Aorta (tissue), 5 donors: Measurements from ENCODE around the gene HSD17B2. TPM values are rescaled to one million over a fixed set of nuclear protein-coding genes. Genes with fewer than 3 reads are reported as not detected.
"Not testable (repeated sequence)": the region's sequence is repeated elsewhere in the genome, so short reads cannot be mapped to it uniquely, and the experiment has no call there.

ENCODE experiments used
- ATAC-seq: fragments of 200-7000 bp; cut with Tn5 transposase; one replicate; pipeline ENCODE4 v1.9.1; 2022; ENCODE audit warnings: moderate library complexity; ENCODE audit not compliant: low FRiP score
- DNase-seq, 2 donors: peaks; one replicate each; pipeline ENCODE4 v3.0.0-alpha.2; 2020
- H3K27ac ChIP-seq, 2 donors: one replicate each; pipeline ENCODE4 v1.5.1; 2013; ENCODE audit warnings: low read length in 2 of 2, mild to moderate bottlenecking in 2 of 2, moderate library complexity in 2 of 2, control low read depth in 1 of 2, inconsistent platforms in 1 of 2, low read depth in 1 of 2
- H3K27me3 ChIP-seq, 2 donors: one replicate each; pipeline ENCODE4 v1.6.1; 2013; ENCODE audit warnings: control low read depth in 1 of 2, low read length in 1 of 2, mild to moderate bottlenecking in 1 of 2, moderate library complexity in 1 of 2; ENCODE audit not compliant: insufficient read depth in 2 of 2, control insufficient read depth in 1 of 2
- H3K36me3 ChIP-seq, 2 donors: one replicate each; pipeline ENCODE4 v1.6.1; 2013; ENCODE audit warnings: control low read depth in 1 of 2, low read length in 1 of 2, mild to moderate bottlenecking in 1 of 2; ENCODE audit not compliant: insufficient read depth in 2 of 2, control insufficient read depth in 1 of 2
- H3K4me1 ChIP-seq, 2 donors: one replicate each; pipeline ENCODE4 v1.6.1; 2013; ENCODE audit warnings: low read length in 2 of 2, control low read depth in 1 of 2, mild to moderate bottlenecking in 1 of 2, moderate library complexity in 1 of 2; ENCODE audit not compliant: insufficient read depth in 2 of 2, control insufficient read depth in 1 of 2
- H3K4me3 ChIP-seq, 2 donors: one replicate each; pipeline ENCODE4 v1.5.1; 2013; ENCODE audit warnings: low read length in 2 of 2, control low read depth in 1 of 2, mild to moderate bottlenecking in 1 of 2
- H3K9me3 ChIP-seq: one replicate; pipeline ENCODE4 v1.6.1; 2013; ENCODE audit warnings: mild to moderate bottlenecking, low read length; ENCODE audit not compliant: control insufficient read depth
- WGBS, 2 donors: extraction: QIAGEN DNeasy Blood & Tissue Kit; methylation state at CpG; one replicate each; pipeline ENCODE4 v1.1.7; 2013; 5-methylcytosine and 5-hydroxymethylcytosine counted together
- intact Hi-C, 2 donors: fragments of 100-400 bp; cut with DNase I; formaldehyde crosslinking; loops; one replicate each; pipeline versions ENCODE4 v1.14.2 to v1.15.0; 2022
- polyA plus RNA-seq, 2 donors: library from polyadenylated mRNA; stranded (reverse); fragments of 200-250 nt; gene quantifications; one replicate each; pipeline ENCODE4 v1.2.3, GENCODE V29; 2013
- total RNA-seq, 2 donors: library from RNA; stranded (reverse); fragmentation: NEBNext Ultra II Directional; extraction: Animal tissue kit (Norgen Biotek cat#: 25700); gene quantifications; one replicate each; pipeline ENCODE4 v1.2.1, GENCODE V29; 2021
- donor health status: healthy with polysubstance abuse.
- donor health status: Bipolar disorder and iron deficiency.
- donor health status: DM: no; HTN: no; CAD: no.
- donor health status: DM: no; HTN: no; CAD: no.
- donor health status: DM: yes; HTN: yes; CAD: no.

Gene HSD17B2
- total and polyA plus RNA-seq, 4 donors = 1.5 to 16.4 TPM; not detected in 2

DNA sequence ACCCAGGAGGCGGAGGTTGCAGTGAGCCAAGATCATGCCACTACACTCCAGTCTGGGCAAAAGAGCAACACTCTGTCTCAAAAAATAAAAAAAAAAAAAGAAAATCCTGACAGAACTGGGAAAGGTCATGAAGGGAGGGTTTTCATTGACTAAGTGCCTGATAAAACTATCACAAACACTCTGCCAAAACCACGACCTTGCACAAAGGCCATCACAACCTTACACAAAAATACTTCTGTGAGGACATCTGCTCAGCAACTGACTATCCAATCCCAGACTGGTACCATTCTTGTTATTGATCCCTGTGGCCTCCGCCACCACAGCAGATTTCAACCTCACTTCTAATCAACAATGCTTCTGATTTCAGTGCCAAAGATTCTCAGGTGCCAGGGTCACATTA is 94.8 kb downstream of the HSD17B2 start:
- DNase-seq = no peak
- intact Hi-C loops = no loop called here
- no peak for ATAC-seq
- Histone ChIP-seq H3K27me3 (no peaks in the 10 kb centered on the region), H3K27ac (no peak overlapping the region), H3K4me3 (no peak overlapping the region), H3K36me3 (no peaks in the 10 kb centered on the region), H3K9me3 (peaks cover 3% of the 10 kb centered on the region), H3K4me1 (no peaks in the 10 kb centered on the region)
- 84 to 87% methylated on average over 3 of the region's 3 CpGs for WGBS, 2 donors

- Histone ChIP-seq H3K9me3 (peaks cover 3% of the 10 kb centered on the region), H3K4me1 (no peaks in the 10 kb centered on the region), H3K27me3 (no peaks in the 10 kb centered on the region), H3K27ac (no peak overlapping the region), H3K36me3 (no peaks in the 10 kb centered on the region), H3K4me3 (no peak overlapping the region)
- DNase-seq = no peak
- intact Hi-C loops = no loop called here
- WGBS, 2 donors = 91 to 92% methylated on average over 6 of the region's 6 CpGs
- no peak for ATAC-seq
Observed at GRCh38 chr16:82133798-82134197, 98.7 kb downstream of the HSD17B2 start.

GRCh38 chr16:82134846-82135245 is 99.8 kb downstream of the HSD17B2 start:
- 87 to 90% methylated on average over 8 of the region's 8 CpGs for WGBS, 2 donors
- Histone ChIP-seq H3K4me1 (no peaks in the 10 kb centered on the region), H3K27me3 (no peaks in the 10 kb centered on the region), H3K9me3 (peaks cover 3% of the 10 kb centered on the region), H3K4me3 (no peak overlapping the region), H3K27ac (no peak overlapping the region), H3K36me3 (no peaks in the 10 kb centered on the region)
- DNase-seq (no peak), ATAC-seq (no peak)
- intact Hi-C loops = no loop called here

DNA sequence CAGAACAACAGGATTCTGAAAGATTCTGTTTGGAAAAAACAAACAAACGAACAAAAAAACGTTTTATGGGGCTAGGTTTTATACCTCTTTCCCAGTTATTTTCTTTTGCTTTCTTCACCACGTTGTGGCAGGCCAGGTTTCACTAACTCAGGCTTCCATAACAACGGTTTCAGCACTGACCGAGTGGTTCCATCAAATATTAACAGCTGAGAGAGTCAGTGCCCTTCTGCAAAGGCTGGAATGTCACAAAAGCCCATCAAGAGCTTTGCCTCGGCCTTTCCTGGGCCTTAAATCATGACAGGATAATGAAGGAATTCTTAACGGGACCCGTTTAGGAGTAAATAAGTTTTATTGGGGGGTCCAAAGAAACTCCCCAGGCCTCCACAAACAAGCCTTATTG is 100.8 kb downstream of the HSD17B2 start:
- Histone ChIP-seq H3K4me3 (no peak overlapping the region), H3K4me1 (no peaks in the 10 kb centered on the region), H3K9me3 (peaks cover 3% of the 10 kb centered on the region), H3K36me3 (no peaks in the 10 kb centered on the region), H3K27me3 (no peaks in the 10 kb centered on the region), H3K27ac (no peak overlapping the region)
- WGBS, 2 donors = 68 to 74% methylated on average over 8 of the region's 8 CpGs
- intact Hi-C loops = no loop called here
- no peak for ATAC-seq
- DNase-seq = no peak

GRCh38 chr16:82136956-82137821 is 102.1 kb downstream of the HSD17B2 start:
- ATAC-seq (no peak), DNase-seq (no peak)
- 79 to 81% methylated on average over 9 of the region's 9 CpGs for WGBS, 2 donors
- no peak overlapping the region for H3K27ac ChIP-seq
- intact Hi-C loops = no loop called here
- peaks cover 3% of the 10 kb centered on the region for H3K9me3 ChIP-seq
- no peaks in the 10 kb centered on the region for H3K27me3 ChIP-seq
- no peak overlapping the region for H3K4me3 ChIP-seq
- no peaks in the 10 kb centered on the region for H3K4me1 ChIP-seq
- H3K36me3 ChIP-seq = no peaks in the 10 kb centered on the region

GRCh38 chr16:82137822-82138167 is 102.7 kb downstream of the HSD17B2 start:
- Histone ChIP-seq H3K4me1 (no peaks in the 10 kb centered on the region), H3K4me3 (no peak overlapping the region), H3K9me3 (peaks cover 3% of the 10 kb centered on the region), H3K27me3 (no peaks in the 10 kb centered on the region), H3K36me3 (no peaks in the 10 kb centered on the region), H3K27ac (no peak overlapping the region)
- WGBS, 2 donors = 55 to 58% methylated on average over 3 of the region's 3 CpGs
- no peak for ATAC-seq
- intact Hi-C loops = no loop called here
- no peak for DNase-seq

- ATAC-seq = no peak
- intact Hi-C loops = no loop called here
- no peak overlapping the region for H3K4me3 ChIP-seq
Observed at GRCh38 chr16:82138478-82139285, 103.6 kb downstream of the HSD17B2 start.

GRCh38 chr16:82139286-82139571 is 104.2 kb downstream of the HSD17B2 start:
- H3K9me3 ChIP-seq, H3K4me1 ChIP-seq, ATAC-seq, H3K27ac ChIP-seq, H3K27me3 ChIP-seq, intact Hi-C loops, H3K4me3 ChIP-seq, DNase-seq, H3K36me3 ChIP-seq: not testable (repeated sequence)
- 77 to 85% methylated on average over 19 of the region's 19 CpGs for WGBS, 2 donors

More at GRCh38 chr16:82138478-82139285, 103.6 kb downstream of the HSD17B2 start:
- Histone ChIP-seq H3K27ac (no peak overlapping the region), H3K27me3 (no peaks in the 10 kb centered on the region), H3K4me1 (no peaks in the 10 kb centered on the region), H3K36me3 (no peaks in the 10 kb centered on the region), H3K9me3 (peaks cover 1% of the 10 kb centered on the region)
- WGBS, 2 donors = 94% methylated on average over 15 of the region's 15 CpGs
- DNase-seq = no peak

DNA sequence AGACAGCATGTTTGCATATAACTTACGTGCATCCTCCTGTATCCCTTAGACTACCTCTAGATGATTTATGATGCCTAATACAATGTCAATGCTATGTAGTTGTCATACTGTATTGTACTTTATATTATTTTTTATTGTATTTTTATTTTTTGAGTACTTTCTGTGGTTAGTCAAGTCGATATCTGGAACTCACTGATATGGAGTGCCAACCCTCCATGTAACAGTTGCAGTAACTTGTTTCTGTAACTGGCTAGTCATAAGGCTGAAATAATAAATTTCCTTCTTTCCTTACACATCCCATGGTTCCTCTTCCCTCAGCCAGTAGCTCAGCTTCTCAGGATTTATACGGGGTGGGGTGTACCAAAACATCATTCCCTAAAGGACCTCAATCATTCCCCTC is 111.5 kb downstream of the HSD17B2 start:
- intact Hi-C loops = no loop called here

More for the DNA sequence above, 111.5 kb downstream of the HSD17B2 start:
- DNase-seq (no peak), ATAC-seq (no peak)
- WGBS, 2 donors = 60 to 90% methylated on average over 3 of the region's 3 CpGs
- no peak overlapping the region for H3K27ac ChIP-seq
- H3K4me1 ChIP-seq = no peaks in the 10 kb centered on the region
- H3K4me3 ChIP-seq = no peak overlapping the region
- no peaks in the 10 kb centered on the region for H3K9me3 ChIP-seq
- H3K27me3 ChIP-seq = no peaks in the 10 kb centered on the region
- peaks cover 4 to 5% of the 10 kb centered on the region in 2 donors for H3K36me3 ChIP-seq
